ENCODE measurements around the gene IL1R1. TPM values are rescaled to one million over a fixed set of nuclear protein-coding genes. Genes with fewer than 3 reads are reported as not detected.

Gene IL1R1
- total and polyA plus RNA-seq, 4 donors = 14.0 to 49.3 (median 29.5) TPM

DNA sequence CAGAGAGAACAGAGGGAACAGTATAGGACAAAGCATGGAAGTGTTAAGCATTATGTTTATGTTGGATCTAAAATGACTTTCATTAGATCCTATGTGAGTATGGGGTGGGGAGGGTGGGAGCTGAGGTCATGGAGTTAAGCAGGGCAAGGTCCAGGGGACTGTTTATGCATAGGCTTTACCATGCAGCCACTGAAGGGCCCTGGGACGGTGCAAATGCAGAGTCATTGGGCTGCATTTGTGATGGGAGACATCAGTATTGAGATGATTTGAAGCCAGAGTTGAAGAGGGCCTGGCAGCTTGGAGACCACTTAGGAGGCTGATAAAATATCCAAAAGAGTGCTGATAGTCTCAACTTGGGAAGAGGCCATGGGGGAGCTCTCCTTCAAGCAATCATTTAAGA is 66.9 kb downstream of the IL1R1 start:
- H3K27ac ChIP-seq (ENCODE audit: low read depth in 1 of 2, low read length in 2 of 2) = no peak overlapping the region
- H3K9ac ChIP-seq (ENCODE audit: low read depth in 1 of 2, low read length in 2 of 2) = no peak overlapping the region
- H3K4me1 ChIP-seq (ENCODE audit: control insufficient read depth in 4 of 4, insufficient read depth in 4 of 4, low read length in 3 of 4) = peaks cover 6 to 14% (median 9%) of the 10 kb centered on the region in 4 donors
- no peaks in the 10 kb centered on the region for H3K36me3 ChIP-seq (ENCODE audit: control insufficient read depth in 4 of 4, insufficient read depth in 3 of 4, low read depth in 1 of 4, low read length in 3 of 4)
- DNase-seq (ENCODE audit: low spot score) = no peak
- H3K9me3 ChIP-seq (ENCODE audit: control insufficient read depth in 4 of 4, low read length in 3 of 4) = no peaks in the 10 kb centered on the region
- no peaks in the 10 kb centered on the region for H3K27me3 ChIP-seq (ENCODE audit: control insufficient read depth in 4 of 4, insufficient read depth in 4 of 4, low read length in 3 of 4)
- TF ChIP-seq YY1 (IDR thresholded peaks at IDR 0.05) (no peak), FOXA2 (IDR thresholded peaks at IDR 0.05) (no peak), FOXA1 (IDR thresholded peaks at IDR 0.05) (no peak), EGR1 (IDR thresholded peaks at IDR 0.05; ENCODE audit: low read depth in 2 of 2) (no peak), CTCF (IDR thresholded peaks at IDR 0.05; ENCODE audit: low read depth, low read length, missing input control) (no peak), REST (IDR thresholded peaks at IDR 0.05) (no peak), SP1 (IDR thresholded peaks at IDR 0.05) (no peak), RAD21 (IDR thresholded peaks at IDR 0.05) (no peak), NR2F2 (IDR thresholded peaks at IDR 0.05) (no peak), GABPA (IDR thresholded peaks at IDR 0.05 in 1 of 2, conservative IDR thresholded peaks at IDR 0.05 in 1 of 2) (no peak), ATF3 (IDR thresholded peaks at IDR 0.05) (no peak), HNF4A (conservative IDR thresholded peaks at IDR 0.05) (no peak), TAF1 (conservative IDR thresholded peaks at IDR 0.05) (no peak)
- TF ChIP-seq, protein P1, sequence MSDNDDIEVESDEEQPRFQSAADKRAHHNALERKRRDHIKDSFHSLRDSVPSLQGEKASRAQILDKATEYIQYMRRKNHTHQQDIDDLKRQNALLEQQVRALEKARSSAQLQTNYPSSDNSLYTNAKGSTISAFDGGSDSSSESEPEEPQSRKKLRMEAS (IDR thresholded peaks at IDR 0.05) = no peak
- TF ChIP-seq, protein P2, sequence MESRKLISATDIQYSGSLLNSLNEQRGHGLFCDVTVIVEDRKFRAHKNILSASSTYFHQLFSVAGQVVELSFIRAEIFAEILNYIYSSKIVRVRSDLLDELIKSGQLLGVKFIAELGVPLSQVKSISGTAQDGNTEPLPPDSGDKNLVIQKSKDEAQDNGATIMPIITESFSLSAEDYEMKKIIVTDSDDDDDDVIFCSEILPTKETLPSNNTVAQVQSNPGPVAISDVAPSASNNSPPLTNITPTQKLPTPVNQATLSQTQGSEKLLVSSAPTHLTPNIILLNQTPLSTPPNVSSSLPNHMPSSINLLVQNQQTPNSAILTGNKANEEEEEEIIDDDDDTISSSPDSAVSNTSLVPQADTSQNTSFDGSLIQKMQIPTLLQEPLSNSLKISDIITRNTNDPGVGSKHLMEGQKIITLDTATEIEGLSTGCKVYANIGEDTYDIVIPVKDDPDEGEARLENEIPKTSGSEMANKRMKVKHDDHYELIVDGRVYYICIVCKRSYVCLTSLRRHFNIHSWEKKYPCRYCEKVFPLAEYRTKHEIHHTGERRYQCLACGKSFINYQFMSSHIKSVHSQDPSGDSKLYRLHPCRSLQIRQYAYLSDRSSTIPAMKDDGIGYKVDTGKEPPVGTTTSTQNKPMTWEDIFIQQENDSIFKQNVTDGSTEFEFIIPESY (IDR thresholded peaks at IDR 0.05) = no peak
- H3K4me3 ChIP-seq (ENCODE audit: low read depth in 1 of 3, low read length in 3 of 3) = no peak overlapping the region
- WGBS = 35% methylated on average over 1 of the region's 1 CpG

DNA sequence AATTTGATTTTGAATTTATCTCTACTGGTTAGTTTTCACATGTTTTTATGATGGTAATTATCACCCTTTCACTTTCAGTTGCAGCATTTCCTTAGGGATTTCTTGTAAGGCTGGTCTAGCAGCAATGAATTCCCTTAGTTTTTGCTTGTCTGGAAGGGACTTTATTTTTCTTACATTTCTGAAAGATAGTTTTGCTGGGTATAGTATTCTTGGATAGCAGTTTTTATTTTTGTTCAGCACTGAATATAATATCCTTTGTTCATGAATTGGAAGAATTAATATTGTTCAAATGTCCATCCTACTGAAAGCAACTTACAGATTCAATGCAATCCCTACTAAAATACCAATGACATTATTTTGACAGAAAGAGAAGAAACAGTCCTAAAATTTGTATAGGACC is 74.5 kb downstream of the IL1R1 start:
- Histone ChIP-seq H3K27me3 (ENCODE audit: control insufficient read depth in 4 of 4, insufficient read depth in 4 of 4, low read length in 3 of 4) (no peaks in the 10 kb centered on the region), H3K4me1 (ENCODE audit: control insufficient read depth in 4 of 4, insufficient read depth in 4 of 4, low read length in 3 of 4) (no peaks in the 10 kb centered on the region), H3K4me3 (ENCODE audit: low read depth in 1 of 3, low read length in 3 of 3) (no peak overlapping the region), H3K9ac (ENCODE audit: low read depth in 1 of 2, low read length in 2 of 2) (no peak overlapping the region), H3K9me3 (ENCODE audit: control insufficient read depth in 4 of 4, low read length in 3 of 4) (peaks cover 0 to 15% (median 4%) of the 10 kb centered on the region in 4 donors), H3K27ac (ENCODE audit: low read depth in 1 of 2, low read length in 2 of 2) (no peak overlapping the region), H3K36me3 (ENCODE audit: control insufficient read depth in 4 of 4, insufficient read depth in 3 of 4, low read depth in 1 of 4, low read length in 3 of 4) (peaks cover 0 to 9% (median 3%) of the 10 kb centered on the region in 4 donors)
- DNase-seq (ENCODE audit: low spot score) = no peak
- TF ChIP-seq TAF1 (conservative IDR thresholded peaks at IDR 0.05) (no peak), HNF4A (conservative IDR thresholded peaks at IDR 0.05) (no peak), CTCF (IDR thresholded peaks at IDR 0.05; ENCODE audit: low read depth, low read length, missing input control) (no peak)
- TF ChIP-seq, protein P2 (IDR thresholded peaks at IDR 0.05) = no peak
